HG03521 (cell line): Measurements from ENCODE around the gene PHF20.
A peak's percentile ranks its signal among the peaks of the same experiment; 100 is the strongest.
"Not testable (repeated sequence)": the region's sequence is repeated elsewhere in the genome, so short reads cannot be mapped to it uniquely, and the experiment has no call there.

Experiments used
- ATAC-seq: cut with Tn5 transposase; IDR thresholded peaks from one replicate; pipeline ENCODE4 v1.9.1; 2021; ENCODE audit warnings: mild to moderate bottlenecking, moderate library complexity; ENCODE audit not compliant: unreplicated experiment

Gene PHF20

GRCh38 chr20:35738410-35739179, 33.2 kb upstream of the PHF20 start:
- ATAC-seq = no peak

DNA sequence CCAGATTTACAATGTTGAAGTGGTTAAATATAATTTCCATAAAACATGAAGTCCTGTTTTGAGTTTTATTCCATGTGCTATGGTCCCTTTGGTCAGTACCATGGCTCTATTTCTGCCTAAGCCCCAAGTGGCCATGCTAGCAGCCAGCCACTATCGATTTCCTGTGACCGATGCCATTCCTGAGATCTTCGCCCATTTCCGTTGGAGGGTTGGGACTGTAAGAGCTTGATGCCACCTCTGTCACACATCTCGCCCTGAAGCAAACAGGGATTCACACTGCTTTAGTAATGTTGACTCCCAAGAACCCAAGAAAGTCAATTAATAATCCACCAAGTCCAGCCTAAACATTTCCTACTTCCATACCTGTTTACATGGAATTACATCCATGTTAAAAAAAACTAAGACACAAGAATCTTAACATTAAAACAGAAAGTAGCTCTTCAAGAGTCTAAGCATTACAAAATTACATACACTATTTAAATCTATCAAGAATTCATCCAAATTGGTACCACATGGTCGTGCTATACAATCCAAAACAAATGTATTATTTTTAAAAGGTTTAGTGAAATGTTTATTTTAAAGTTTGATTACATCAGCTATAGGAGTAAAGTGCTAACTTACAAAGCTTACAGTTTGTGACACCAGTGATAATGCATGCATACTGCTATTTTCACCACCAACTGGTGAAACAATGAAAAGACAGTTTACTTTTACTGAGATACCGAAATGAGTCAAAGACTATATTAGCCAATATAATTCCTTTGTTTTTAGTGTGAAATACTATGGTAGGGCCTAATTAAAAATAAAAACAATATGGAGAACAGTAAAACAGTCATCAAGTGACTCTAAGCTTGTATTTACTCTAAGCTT, 32.3 kb upstream of the PHF20 start:
- no peak for ATAC-seq

- peak; percentile 87 for ATAC-seq
Observed at GRCh38 chr20:35741892-35742740, 29.7 kb upstream of the PHF20 start, which contains the start of gene RBM39. Gene RBM39 (minus strand): TSS chr20:35742260. CDS start chr20:35740874, 1,386 bp downstream.

DNA sequence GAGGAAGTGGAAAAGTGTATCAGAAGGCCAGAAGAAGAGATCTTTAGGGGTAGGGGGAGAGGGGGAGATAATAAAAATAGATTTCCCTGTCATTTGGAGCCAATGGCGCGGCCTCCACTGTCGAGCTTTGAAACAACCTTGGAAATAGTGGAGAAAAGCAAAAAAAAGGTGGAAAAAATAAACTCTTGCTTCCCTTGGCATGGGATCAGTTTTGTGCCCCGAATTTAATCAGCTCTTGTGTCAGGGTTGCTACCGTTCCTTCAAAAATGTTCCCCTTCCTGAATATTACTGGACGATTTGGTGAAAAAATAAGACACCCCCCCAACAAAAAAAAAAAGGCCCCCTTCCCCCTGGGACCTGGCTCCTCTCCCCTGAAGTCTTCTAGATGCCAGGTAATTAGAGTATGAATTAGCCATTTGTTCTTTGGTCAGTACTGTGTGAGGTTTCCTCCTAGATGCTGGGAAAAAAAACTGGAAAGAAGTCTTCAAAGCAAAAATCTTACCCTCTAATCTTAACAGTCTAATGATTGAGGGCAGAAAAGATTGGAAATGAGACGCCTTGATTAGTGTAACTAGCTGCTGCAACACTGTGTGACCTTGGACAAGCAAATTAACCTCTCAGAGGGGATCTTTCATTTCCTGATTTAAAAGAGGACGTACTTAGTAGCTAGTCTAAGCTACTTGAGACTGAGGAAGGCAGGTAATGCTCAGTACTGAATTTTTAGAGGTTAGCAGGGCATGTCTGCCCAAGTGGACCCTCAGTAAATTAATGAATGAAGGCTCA, 28.9 kb upstream of the PHF20 start:
- no peak for ATAC-seq

GRCh38 chr20:35743693-35744491, 27.9 kb upstream of the PHF20 start:
- no peak for ATAC-seq

DNA sequence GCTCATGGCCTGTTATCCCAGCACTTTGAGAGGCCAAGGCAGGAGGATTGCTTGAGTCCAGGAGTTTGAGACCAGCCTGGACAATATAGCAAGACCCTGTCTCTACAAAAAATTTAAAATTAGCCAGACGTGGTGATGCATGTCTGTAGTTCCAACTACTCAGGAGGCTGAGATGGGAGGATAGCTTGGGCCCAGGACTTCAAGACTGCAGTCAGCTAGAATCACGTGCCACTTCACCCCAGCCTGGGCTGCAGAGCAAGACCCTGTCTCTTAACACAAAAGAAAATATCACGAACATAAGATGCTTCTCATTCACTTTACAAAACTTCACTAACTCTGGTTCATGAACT, 27.3 kb upstream of the PHF20 start:
- not testable (repeated sequence) for ATAC-seq

DNA sequence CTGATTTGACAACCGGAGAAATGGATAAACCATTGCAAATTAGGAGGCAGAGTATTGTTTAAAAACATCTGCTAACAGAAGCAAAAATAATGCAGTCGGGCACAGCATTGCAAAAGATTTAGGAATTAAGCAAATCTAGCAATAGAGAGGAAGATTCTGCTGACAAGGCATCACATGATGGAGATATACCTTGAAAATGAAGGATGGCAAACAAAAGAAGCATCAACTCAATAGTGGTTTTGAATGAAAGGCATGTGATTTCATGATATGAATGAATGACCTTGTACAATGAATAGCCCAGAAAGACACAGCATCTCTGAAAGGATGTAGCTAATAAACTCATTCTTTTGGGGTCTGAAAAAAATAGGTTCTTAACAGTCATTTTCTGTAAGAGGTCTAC, 21.2 kb upstream of the PHF20 start:
- no peak for ATAC-seq

- ATAC-seq = no peak
Observed at GRCh38 chr20:35756404-35756803, 15.4 kb upstream of the PHF20 start.

- ATAC-seq = no peak
Observed at GRCh38 chr20:35757098-35757705, 14.6 kb upstream of the PHF20 start.

GRCh38 chr20:35761548-35761947, 10.3 kb upstream of the PHF20 start:
- ATAC-seq = not testable (repeated sequence)

GRCh38 chr20:35762461-35762860, 9.4 kb upstream of the PHF20 start:
- ATAC-seq = no peak

- not testable (repeated sequence) for ATAC-seq
Observed at GRCh38 chr20:35764936-35765335, 6.9 kb upstream of the PHF20 start.

GRCh38 chr20:35766843-35767242, 5.0 kb upstream of the PHF20 start:
- no peak for ATAC-seq

DNA sequence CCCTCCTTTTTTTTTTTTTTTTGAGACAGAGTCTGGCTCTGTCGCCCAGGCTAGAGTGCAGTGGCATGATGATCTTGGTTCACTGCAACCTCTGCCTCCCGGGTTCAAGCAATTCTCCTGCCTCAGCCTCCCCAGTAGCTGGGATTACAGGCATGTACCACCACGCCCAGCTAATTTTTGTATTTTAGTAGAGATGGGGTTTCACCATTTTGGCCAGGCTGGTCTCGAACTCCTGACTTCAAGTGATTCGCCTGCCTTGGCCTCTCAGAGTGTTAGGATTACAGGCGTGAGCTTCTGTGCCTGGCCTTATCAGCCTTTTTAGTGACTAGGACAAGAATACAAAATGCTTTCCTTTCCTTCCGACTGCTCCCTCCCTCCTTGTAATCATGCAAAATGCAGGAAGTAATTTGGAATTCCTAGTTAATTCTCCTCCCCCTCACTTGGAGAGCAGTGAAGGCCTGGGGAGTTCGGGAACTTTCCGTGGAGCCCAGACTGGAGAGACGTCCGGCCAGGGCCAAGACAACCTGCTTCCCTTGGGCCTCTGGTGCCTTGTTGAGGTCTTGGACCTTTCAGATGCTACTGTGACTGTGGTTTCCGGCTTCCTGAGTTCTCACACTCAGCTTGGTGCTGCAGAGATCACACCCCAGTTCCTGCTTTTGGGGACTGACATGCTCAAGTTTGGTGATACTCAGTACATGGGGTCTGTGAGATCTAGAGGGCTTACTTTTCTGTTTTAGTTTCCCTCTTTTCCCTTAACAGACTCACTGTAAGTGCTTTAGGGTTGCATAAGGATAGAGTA, 3.9 kb upstream of the PHF20 start:
- ATAC-seq = peak; percentile 31

DNA sequence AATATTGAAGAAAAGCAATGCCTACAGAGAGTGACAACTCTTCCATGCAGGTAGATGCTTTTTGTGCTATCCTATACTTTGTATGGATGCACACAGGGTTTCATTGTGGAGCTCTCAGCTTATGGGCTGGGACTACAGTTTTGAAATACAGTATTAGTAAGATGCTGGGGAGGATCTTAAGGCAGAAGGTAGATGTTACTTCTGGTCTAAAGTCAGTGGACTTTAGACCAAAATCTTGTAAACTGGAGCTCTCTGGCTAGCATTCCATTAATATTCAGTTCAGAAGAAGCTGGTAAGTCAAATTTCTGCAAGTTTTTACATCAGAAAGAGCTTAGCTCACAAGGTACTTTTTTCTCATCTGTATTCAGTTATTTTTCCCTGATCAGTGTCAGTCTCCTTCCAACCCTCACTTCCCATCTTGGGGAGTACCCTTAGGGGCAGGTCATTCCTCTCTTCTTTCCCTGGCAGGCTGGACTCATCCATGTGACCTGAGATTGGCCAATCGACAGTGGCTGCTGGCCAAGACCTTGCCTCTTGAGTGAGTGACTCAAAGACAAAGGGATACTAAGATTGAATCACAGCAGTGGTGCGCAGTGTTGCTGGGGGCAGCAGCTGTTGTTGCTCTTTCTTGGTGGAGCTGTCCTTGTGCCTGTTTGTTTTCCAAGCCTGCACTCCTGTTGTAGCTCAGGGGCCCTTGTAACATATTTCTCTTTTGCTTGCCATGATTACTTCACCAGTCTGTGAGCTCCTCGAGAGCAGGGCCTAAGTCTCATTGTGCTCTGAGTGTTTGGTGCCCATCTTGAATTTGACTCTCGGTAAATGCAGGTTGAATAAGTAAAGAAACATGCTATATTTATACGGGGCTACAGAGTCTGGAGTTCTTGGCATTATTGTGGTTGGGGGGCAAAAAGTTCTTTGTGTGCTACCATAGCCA, 2.8 kb upstream of the PHF20 start:
- ATAC-seq = no peak

- ATAC-seq = no peak
Observed at GRCh38 chr20:35771367-35771688, 487 bp upstream of the PHF20 start.

- ATAC-seq = no peak
Observed at GRCh38 chr20:35772563-35773058, 796 bp downstream of the PHF20 start.
